DOHH2 (cell line): ENCODE results near the gene ARHGEF7.

Experiments used
- H3F3A ChIP-seq: fragments of 200-600 bp; sonication (generic), shearing (Covaris generic); 2 replicates; pipeline ENCODE4 v1.6.0; 2016; ENCODE audit warnings: antibody characterized with exemption, mild to moderate bottlenecking; ENCODE audit not compliant: control insufficient read depth, insufficient read depth
- H3K27ac ChIP-seq: fragments of 200-600 bp; sonication (generic); 2 replicates; pipeline ENCODE4 v1.5.1; 2014; ENCODE audit warnings: low read depth, mild to moderate bottlenecking, low read length, moderate library complexity
- H3K27me3 ChIP-seq: fragments of 200-600 bp; sonication (generic); 2 replicates; pipeline ENCODE4 v1.6.1; 2014; ENCODE audit warnings: mild to moderate bottlenecking, low read length, mixed read lengths; ENCODE audit not compliant: control insufficient read depth
- H3K36me3 ChIP-seq: fragments of 200-600 bp; sonication (generic); 2 replicates; pipeline ENCODE4 v1.6.1; 2014; ENCODE audit warnings: mild to moderate bottlenecking, low read length, moderate library complexity, mixed read lengths; ENCODE audit not compliant: control insufficient read depth
- H3K4me1 ChIP-seq: fragments of 200-600 bp; sonication (generic); 2 replicates; pipeline ENCODE4 v1.6.1; 2014; ENCODE audit warnings: mild to moderate bottlenecking, low read length, mixed read lengths; ENCODE audit not compliant: control insufficient read depth
- H3K4me2 ChIP-seq: fragments of 200-600 bp; sonication (generic); 2 replicates; pipeline ENCODE4 v1.6.0; 2014; ENCODE audit warnings: mild to moderate bottlenecking, low read length, moderate library complexity
- H3K4me3 ChIP-seq: fragments of 200-600 bp; sonication (generic); 2 replicates; pipeline ENCODE4 v1.5.1; 2014; ENCODE audit warnings: mild to moderate bottlenecking, low read length, mixed read lengths
- H3K79me2 ChIP-seq: fragments of 200-600 bp; sonication (generic); 2 replicates; pipeline ENCODE4 v1.6.1; 2014; ENCODE audit warnings: mild to moderate bottlenecking, low read length, mixed read lengths; ENCODE audit not compliant: control insufficient read depth
- H3K9me2 ChIP-seq: fragments of 200-600 bp; sonication (generic); replicated peaks from 2 replicates; pipeline ENCODE4 v1.6.1; 2014; ENCODE audit warnings: mild to moderate bottlenecking, low read length, mixed read lengths; ENCODE audit not compliant: control insufficient read depth
- H3K9me3 ChIP-seq: fragments of 200-600 bp; sonication (generic); 2 replicates; pipeline ENCODE4 v1.6.1; 2014; ENCODE audit warnings: antibody characterized with exemption, low read length, mixed read lengths; ENCODE audit not compliant: control insufficient read depth, insufficient read depth
- H4K20me1 ChIP-seq: fragments of 200-600 bp; sonication (generic); 2 replicates; pipeline ENCODE4 v1.6.0; 2014; ENCODE audit warnings: low read depth, mild to moderate bottlenecking, antibody characterized with exemption, low read length, moderate library complexity; ENCODE audit not compliant: control insufficient read depth, insufficient read depth
- CTCF ChIP-seq: fragments of 200-600 bp; sonication (generic); IDR thresholded peaks from one replicate; pipeline ENCODE4 v1.5.1; 2014; ENCODE audit warnings: antibody characterized with exemption, mild to moderate bottlenecking, low read depth, low read length; ENCODE audit not compliant: poor library complexity, severe bottlenecking
- EZH2phosphoT487 ChIP-seq: fragments of 200-600 bp; sonication (generic); IDR thresholded peaks from 2 replicates; pipeline ENCODE4 v1.6.1; 2017; ENCODE audit warnings: borderline replicate concordance, mild to moderate bottlenecking, antibody characterized with exemption, low read length, moderate library complexity, mixed read lengths

The ARHGEF7 gene

GRCh38 chr13:111286162-111286561 lies 171.1 kb downstream of the ARHGEF7 start:
- Histone ChIP-seq H3K4me2 (no peak overlapping the region), H3K36me3 (peaks cover 96% of the 10 kb centered on the region), H3K9me2 (no peaks in the 10 kb centered on the region), H3K79me2 (no peaks in the 10 kb centered on the region; the same call in 1 of the 2 replicates), H3K9me3 (no peaks in the 10 kb centered on the region), H3K27me3 (no peaks in the 10 kb centered on the region), H3K4me1 (no peaks in the 10 kb centered on the region), H4K20me1 (no peaks in the 10 kb centered on the region; the same call in 1 of the 2 replicates), H3K27ac (no peak overlapping the region), H3K4me3 (no peak overlapping the region), H3F3A (no peaks in the 10 kb centered on the region)
- TF ChIP-seq CTCF (no peak), EZH2phosphoT487 (no peak)

- Histone ChIP-seq H3F3A (no peaks in the 10 kb centered on the region), H3K36me3 (peaks cover 96% of the 10 kb centered on the region), H3K9me3 (no peaks in the 10 kb centered on the region), H3K4me3 (no peak overlapping the region), H3K4me1 (no peaks in the 10 kb centered on the region), H3K79me2 (no peaks in the 10 kb centered on the region; the same call in 1 of the 2 replicates), H4K20me1 (no peaks in the 10 kb centered on the region; the same call in 1 of the 2 replicates), H3K27me3 (no peaks in the 10 kb centered on the region), H3K9me2 (no peaks in the 10 kb centered on the region), H3K27ac (no peak overlapping the region), H3K4me2 (no peak overlapping the region)
- TF ChIP-seq EZH2phosphoT487, result no peak
- TF ChIP-seq CTCF, result no peak
Measured at GRCh38 chr13:111286749-111287148, 171.6 kb downstream of the ARHGEF7 start.

GRCh38 chr13:111287201-111287600 lies 172.1 kb downstream of the ARHGEF7 start:
- Histone ChIP-seq H3K27me3 (no peaks in the 10 kb centered on the region), H3K4me3 (no peak overlapping the region), H3K4me1 (no peaks in the 10 kb centered on the region), H3K9me3 (no peaks in the 10 kb centered on the region), H3K79me2 (no peaks in the 10 kb centered on the region), H3K27ac (no peak overlapping the region), H3K4me2 (no peak overlapping the region), H4K20me1 (no peaks in the 10 kb centered on the region; the same call in 1 of the 2 replicates), H3F3A (no peaks in the 10 kb centered on the region), H3K36me3 (peaks cover 96% of the 10 kb centered on the region), H3K9me2 (no peaks in the 10 kb centered on the region)
- no peak for TF ChIP-seq CTCF
- no peak for TF ChIP-seq EZH2phosphoT487

GRCh38 chr13:111288276-111288675 lies 173.2 kb downstream of the ARHGEF7 start:
- TF ChIP-seq EZH2phosphoT487, result no peak
- no peak overlapping the region for H3K27ac ChIP-seq
- H3K36me3 ChIP-seq, result peaks cover 96% of the 10 kb centered on the region

More at GRCh38 chr13:111288276-111288675, 173.2 kb downstream of the ARHGEF7 start:
- H3K4me2 ChIP-seq, result no peak overlapping the region
- H3K4me3 ChIP-seq, result no peak overlapping the region
- no peaks in the 10 kb centered on the region for H3K27me3 ChIP-seq
- H3F3A ChIP-seq, result no peaks in the 10 kb centered on the region
- H3K9me2 ChIP-seq, result no peaks in the 10 kb centered on the region
- H3K4me1 ChIP-seq, result no peaks in the 10 kb centered on the region
- H3K9me3 ChIP-seq, result no peaks in the 10 kb centered on the region
- no peaks in the 10 kb centered on the region; the same call in 1 of the 2 replicates for H4K20me1 ChIP-seq
- H3K79me2 ChIP-seq, result no peaks in the 10 kb centered on the region
